B cell (primary cell): Measurements from ENCODE around the gene OR51G1. TPM values are rescaled to one million over a fixed set of nuclear protein-coding genes. Genes with fewer than 3 reads are reported as not detected.
"Not testable (repeated sequence)": the region's sequence is repeated elsewhere in the genome, so short reads cannot be mapped to it uniquely, and the experiment has no call there.

Source experiments
- ATAC-seq: fragments of 200-7000 bp; cut with Tn5 transposase; one replicate; pipeline ENCODE4 v1.10.0; 2021; ENCODE audit warnings: low read depth, mild to moderate bottlenecking, moderate number of reproducible peaks, moderate library complexity
- CTCF ChIA-PET: fragments of 350-600 bp; sonication (Branson Sonifier 250); formaldehyde crosslinking; loops from one replicate; lab custom pipeline; 2021; ENCODE audit warnings: antibody characterized with exemption, inconsistent platforms; lab: Charles Lee
- POLR2A ChIA-PET: fragments of 350-600 bp; sonication (Branson Sonifier 250); formaldehyde crosslinking; loops from one replicate; lab custom pipeline; 2021; ENCODE audit warnings: antibody characterized with exemption; lab: Charles Lee
- DNase-seq: peaks from one replicate; pipeline ENCODE4 v3.0.0; 2013
- H2AFZ ChIP-seq: 2 replicates; pipeline ENCODE4 v1.6.1; 2012; ENCODE audit warnings: mild to moderate bottlenecking, low read depth, low read length; ENCODE audit not compliant: insufficient read depth, poor library complexity, severe bottlenecking
- H3K27ac ChIP-seq, 2 donors: 1 replicate in 1 of 2; 2 replicates in 1 of 2; pipeline ENCODE4 v1.5.1; 2012 to 2013; ENCODE audit warnings: low read length in 2 of 2, mild to moderate bottlenecking in 2 of 2, moderate library complexity in 1 of 2
- H3K27me3 ChIP-seq, 4 experiments: fragments of 200-600 bp in 1 of 4; sonication (generic) in 1 of 4; replicated peaks in 1 of 4; 1 replicate in 2 of 4; 2 replicates in 2 of 4; pipeline versions ENCODE4 v1.6.1 to v1.7.0; 2013 to 2016; ENCODE audit warnings: low read length in 3 of 4, mild to moderate bottlenecking in 2 of 4, mixed read lengths in 1 of 4, moderate library complexity in 1 of 4; ENCODE audit not compliant: insufficient read depth in 4 of 4, control insufficient read depth in 3 of 4; ENCODE audit errors: control extremely low read depth in 1 of 4
- H3K36me3 ChIP-seq, 2 experiments: replicated peaks in 1 of 2; 1 replicate in 1 of 2; 2 replicates in 1 of 2; pipeline versions ENCODE4 v1.6.1 to v1.7.1; 2013; ENCODE audit warnings: low read length in 1 of 2; ENCODE audit not compliant: insufficient read depth in 2 of 2, control insufficient read depth in 1 of 2; ENCODE audit errors: control extremely low read depth in 1 of 2, extremely low read depth in 1 of 2
- H3K4me1 ChIP-seq, 2 donors: fragments of 200-600 bp in 1 of 2; sonication (generic) in 1 of 2; 1 replicate in 1 of 2; 2 replicates in 1 of 2; pipeline versions ENCODE4 v1.5.1 to v1.6.1; 2013 to 2017; ENCODE audit warnings: low read length in 2 of 2; ENCODE audit not compliant: control insufficient read depth in 2 of 2, insufficient read depth in 2 of 2
- H3K4me2 ChIP-seq: replicated peaks from 2 replicates; pipeline ENCODE3; 2012; ENCODE audit warnings: mild to moderate bottlenecking, low read depth, low read length; ENCODE audit not compliant: poor library complexity, severe bottlenecking
- H3K4me3 ChIP-seq, 5 experiments: fragments of 200-600 bp in 1 of 5; sonication (generic) in 1 of 5; 1 replicate in 3 of 5; 2 replicates in 2 of 5; pipeline versions ENCODE4 v1.5.1 to v1.7.0; 2011 to 2016; ENCODE audit warnings: low read length in 4 of 5, mild to moderate bottlenecking in 4 of 5, low read depth in 2 of 5, control low read depth in 1 of 5, moderate library complexity in 1 of 5; ENCODE audit not compliant: insufficient read depth in 1 of 5; ENCODE audit errors: control extremely low read depth in 1 of 5, extremely low read depth in 1 of 5
- H3K79me2 ChIP-seq: fragments of 200-600 bp; sonication (generic); one replicate; pipeline ENCODE4 v1.6.0; 2016; ENCODE audit warnings: low read length; ENCODE audit not compliant: control insufficient read depth, insufficient read depth
- H3K9ac ChIP-seq: fragments of 200-600 bp; sonication (generic); 2 replicates; pipeline ENCODE4 v1.6.1; 2017; ENCODE audit warnings: mild to moderate bottlenecking, low read length, moderate library complexity
- H3K9me3 ChIP-seq, 3 donors: one replicate each; pipeline versions ENCODE4 v1.6.1 to v1.7.1; 2013; ENCODE audit warnings: low read length in 2 of 3; ENCODE audit not compliant: control insufficient read depth in 2 of 3, insufficient read depth in 1 of 3; ENCODE audit errors: control extremely low read depth in 1 of 3
- H4K20me1 ChIP-seq: 2 replicates; pipeline ENCODE4 v1.6.0; 2012; ENCODE audit warnings: mild to moderate bottlenecking, low read length; ENCODE audit not compliant: insufficient read depth, control insufficient read depth, poor library complexity, severe bottlenecking
- H3K27ac Mint-ChIP-seq: one replicate; pipeline ENCODE4 v1.8.0; 2021; ENCODE audit warnings: mixed read lengths
- H3K27me3 Mint-ChIP-seq: one replicate; pipeline ENCODE4 v1.8.0; 2021; ENCODE audit warnings: mixed read lengths
- H3K4me1 Mint-ChIP-seq: one replicate; pipeline ENCODE4 v1.8.0; 2021; ENCODE audit warnings: mixed read lengths
- H3K4me3 Mint-ChIP-seq: one replicate; pipeline ENCODE4 v1.8.0; 2021; ENCODE audit warnings: mixed read lengths
- H3K9me3 Mint-ChIP-seq: one replicate; pipeline ENCODE4 v1.8.0; 2022; ENCODE audit warnings: mixed read lengths; ENCODE audit not compliant: insufficient read depth
- CTCF ChIP-seq: fragments of 200-600 bp; IDR thresholded peaks from one replicate; pipeline ENCODE4 v1.8.0; 2022; ENCODE audit warnings: antibody characterized with exemption, mild to moderate bottlenecking
- EZH2 ChIP-seq: IDR thresholded peaks from 2 replicates; pipeline ENCODE4 v1.6.1; 2012; ENCODE audit warnings: borderline replicate concordance, low read depth, mild to moderate bottlenecking, moderate library complexity, low read length; ENCODE audit not compliant: insufficient read depth, poor library complexity, severe bottlenecking
- WGBS: methylation state at CpG from one replicate; pipeline ENCODE4 v1.1.5; 2013; ENCODE audit warnings: missing lambda C conversion rate; ENCODE audit not compliant: insufficient coverage; 5-methylcytosine and 5-hydroxymethylcytosine counted together
- intact Hi-C: fragments of 100-400 bp; cut with micrococcal nuclease; formaldehyde crosslinking; loops from one replicate; pipeline ENCODE4 v1.10.0; 2022
- polyA plus RNA-seq: library from polyadenylated mRNA; depleted of rRNA; stranded (reverse); fragments of >200 nt; gene quantifications from 2 replicates; pipeline ENCODE4 v1.2.3, GENCODE V29; 2012
- total RNA-seq, 2 donors: library from RNA; stranded (reverse); fragments of 120-200 nt in 1 of 2; gene quantifications; 1 replicate in 1 of 2; 2 replicates in 1 of 2; pipeline versions ENCODE4 v1.2.3 to v1.2.4, GENCODE V29; 2013 to 2022

The OR51G1 gene
- total and polyA plus RNA-seq, 2 donors (not counting 1 experiment from before 2014, with no cell fraction given): not detected

GRCh38 chr11:4960877-4961276 lies 36.7 kb upstream of the OR51G1 start:
- Histone ChIP-seq H3K27me3 (no peaks in the 10 kb centered on the region), H3K9ac (no peak overlapping the region), H3K79me2 (no peaks in the 10 kb centered on the region), H3K4me3 (no peak overlapping the region), H3K36me3 (no peaks in the 10 kb centered on the region), H3K4me1 (no peaks in the 10 kb centered on the region), H2AFZ (no peak overlapping the region), H3K27ac (no peak overlapping the region), H4K20me1 (no peaks in the 10 kb centered on the region), H3K4me2 (no peak overlapping the region), H3K9me3 (no peaks in the 10 kb centered on the region)
- H3K4me1 Mint-ChIP-seq: no peaks in the 10 kb centered on the region
- 100% methylated on average over 1 of the region's 3 CpGs for WGBS
- POLR2A ChIA-PET: no interaction called here
- H3K27ac Mint-ChIP-seq: no peak overlapping the region
- H3K4me3 Mint-ChIP-seq: no peak overlapping the region
- no peak for TF ChIP-seq CTCF
- no peak for TF ChIP-seq EZH2
- no peak for ATAC-seq
- CTCF ChIA-PET: interaction anchor here (0.6 kb wide), 1 partner anchor 322 kb away, joined by 3 read pairs; no protein-coding TSS in a partner anchor
- no peak for DNase-seq
- intact Hi-C loops: no loop called here
- H3K9me3 Mint-ChIP-seq: peaks cover 6% of the 10 kb centered on the region
- no peaks in the 10 kb centered on the region for H3K27me3 Mint-ChIP-seq

GRCh38 chr11:4957396-4957795 lies 33.3 kb upstream of the OR51G1 start:
- Mint-ChIP-seq H3K9me3 (no peaks in the 10 kb centered on the region), H3K27me3 (no peaks in the 10 kb centered on the region), H3K4me3 (no peak overlapping the region), H3K4me1 (no peaks in the 10 kb centered on the region), H3K27ac (no peak overlapping the region)
- no peak overlapping the region for H3K27ac ChIP-seq
- no peaks in the 10 kb centered on the region for H3K79me2 ChIP-seq
- TF ChIP-seq EZH2: no peak
- TF ChIP-seq CTCF: no peak
- H3K36me3 ChIP-seq: no peaks in the 10 kb centered on the region
- WGBS: 100% methylated on average over 2 of the region's 4 CpGs
- H3K4me3 ChIP-seq: no peak overlapping the region
- H3K9ac ChIP-seq: no peak overlapping the region
- no peaks in the 10 kb centered on the region for H3K27me3 ChIP-seq
- no peaks in the 10 kb centered on the region for H3K9me3 ChIP-seq
- no peaks in the 10 kb centered on the region for H4K20me1 ChIP-seq
- H3K4me1 ChIP-seq: no peaks in the 10 kb centered on the region
- intact Hi-C loops: no loop called here
- ChIA-PET POLR2A (no interaction called here), CTCF (no interaction called here)
- ATAC-seq (no peak), DNase-seq (no peak)
- H3K4me2 ChIP-seq: no peak overlapping the region
- no peak overlapping the region for H2AFZ ChIP-seq

- CTCF ChIA-PET, H3K27ac ChIP-seq, H3K9me3 Mint-ChIP-seq, H3K79me2 ChIP-seq, H3K36me3 ChIP-seq, H3K4me3 ChIP-seq, POLR2A ChIA-PET, H2AFZ ChIP-seq, ATAC-seq, H3K4me3 Mint-ChIP-seq, H3K27me3 ChIP-seq, H3K9ac ChIP-seq, H3K4me1 ChIP-seq, H3K27ac Mint-ChIP-seq, H3K4me1 Mint-ChIP-seq, H3K4me2 ChIP-seq, H3K9me3 ChIP-seq, H3K27me3 Mint-ChIP-seq, DNase-seq, intact Hi-C loops, H4K20me1 ChIP-seq: not testable (repeated sequence)
- no CpG with 5 or more reads among the region's 2 CpGs for WGBS
These were observed 31.5 kb upstream of the OR51G1 start, which contains the start of gene OR51A2 for GRCh38 chr11:4955613-4956012. Gene OR51A2, minus strand, starts transcription at chr11:4955713. Its CDS starts 0 bp downstream, at chr11:4955713.
